ENCODE results near the gene LYPD6B.
"Not testable (repeated sequence)": the region's sequence is repeated elsewhere in the genome, so short reads cannot be mapped to it uniquely, and the experiment has no call there.

The LYPD6B gene

DNA sequence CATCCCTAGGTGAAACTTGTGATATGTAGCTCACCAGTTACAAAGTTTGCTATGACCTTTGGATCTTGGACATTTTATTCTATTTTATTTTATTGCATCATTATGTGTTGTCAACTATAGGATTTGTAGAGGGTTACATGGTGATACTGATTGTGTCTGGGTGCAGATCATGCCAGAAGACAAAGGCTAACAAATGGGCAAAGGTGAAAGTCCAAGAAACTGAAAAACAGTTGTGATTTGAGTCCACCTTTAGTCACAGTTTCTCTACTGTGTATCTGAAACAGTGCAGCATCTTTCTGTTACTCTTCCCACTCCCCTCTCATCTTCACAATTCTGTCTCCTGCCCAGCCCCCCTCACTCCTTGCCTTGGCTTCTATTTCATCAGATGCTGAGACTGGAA lies 180.0 kb downstream of the LYPD6B start:
- in situ Hi-C loops (cut with HindIII; ENCODE audit: low pct_ligation_motif_present, low pct_unique_long_range_greater_than_20kb, low sequenced_read_pairs) = no loop called here
- no peak for DNase-seq

DNA sequence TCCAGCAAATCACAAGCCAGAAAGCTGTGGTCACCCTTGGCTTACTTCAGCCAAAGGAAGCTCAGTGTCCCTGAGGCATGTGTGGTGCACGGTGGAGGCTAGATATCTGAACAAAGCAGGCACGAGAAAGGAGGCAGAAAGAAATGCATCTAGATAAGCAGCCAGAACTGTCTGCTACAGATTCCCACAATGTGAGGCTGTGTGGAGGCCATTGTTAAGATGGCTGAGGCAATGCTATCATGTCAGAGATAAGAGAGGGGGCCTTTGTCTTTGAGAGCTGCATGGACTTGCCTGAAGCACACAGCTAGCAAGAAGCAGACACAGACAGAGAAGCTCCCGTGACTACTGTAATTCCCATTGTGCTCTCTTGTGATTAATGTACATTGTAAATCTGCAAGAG lies 181.4 kb downstream of the LYPD6B start:
- in situ Hi-C loops (cut with HindIII; ENCODE audit: low pct_ligation_motif_present, low pct_unique_long_range_greater_than_20kb, low sequenced_read_pairs) = no loop called here
- no peak for DNase-seq

DNA sequence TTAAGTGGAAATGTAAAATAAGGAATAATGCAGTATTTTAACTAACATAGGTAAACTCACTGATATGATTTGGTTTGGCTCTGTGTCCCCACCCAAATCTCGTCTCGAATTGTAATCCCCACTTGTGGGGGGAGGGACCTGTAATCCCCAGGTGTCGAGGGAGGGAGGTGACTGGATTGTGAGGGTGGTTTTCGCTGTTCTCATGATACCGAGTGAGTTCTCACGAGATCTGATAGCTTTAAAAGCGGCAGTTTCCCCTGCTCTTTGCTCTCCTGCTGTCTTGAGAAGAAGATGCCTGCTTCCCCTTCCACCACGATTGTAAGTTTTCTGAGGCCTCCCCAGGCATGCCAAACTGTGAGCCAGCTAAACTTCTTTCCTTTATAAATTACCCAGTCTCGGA lies 182.5 kb downstream of the LYPD6B start:
- no peak for DNase-seq
- in situ Hi-C loops (cut with HindIII; ENCODE audit: low pct_ligation_motif_present, low pct_unique_long_range_greater_than_20kb, low sequenced_read_pairs) = no loop called here

DNA sequence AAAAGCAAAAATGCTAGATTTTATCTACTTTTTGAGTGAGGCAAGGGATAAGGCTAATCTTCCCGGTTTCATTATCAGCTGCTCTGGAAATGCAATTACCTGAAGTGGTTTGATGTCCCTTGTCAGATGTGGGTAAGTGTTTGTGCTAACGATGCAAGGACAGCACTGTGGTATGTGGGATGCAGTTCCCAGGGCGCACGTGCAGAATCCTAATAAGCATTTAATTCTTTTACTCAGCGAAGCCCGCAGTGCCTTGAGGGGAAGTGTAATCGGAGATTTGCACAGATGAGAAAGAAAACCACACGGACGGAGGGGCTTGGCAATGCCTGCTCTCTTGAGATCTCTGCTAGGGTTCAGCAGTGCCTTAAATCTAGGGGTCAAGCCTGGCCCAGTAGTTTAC lies 183.4 kb downstream of the LYPD6B start:
- in situ Hi-C loops (cut with HindIII; ENCODE audit: low pct_ligation_motif_present, low pct_unique_long_range_greater_than_20kb, low sequenced_read_pairs) = no loop called here
- DNase-seq = no peak

DNA sequence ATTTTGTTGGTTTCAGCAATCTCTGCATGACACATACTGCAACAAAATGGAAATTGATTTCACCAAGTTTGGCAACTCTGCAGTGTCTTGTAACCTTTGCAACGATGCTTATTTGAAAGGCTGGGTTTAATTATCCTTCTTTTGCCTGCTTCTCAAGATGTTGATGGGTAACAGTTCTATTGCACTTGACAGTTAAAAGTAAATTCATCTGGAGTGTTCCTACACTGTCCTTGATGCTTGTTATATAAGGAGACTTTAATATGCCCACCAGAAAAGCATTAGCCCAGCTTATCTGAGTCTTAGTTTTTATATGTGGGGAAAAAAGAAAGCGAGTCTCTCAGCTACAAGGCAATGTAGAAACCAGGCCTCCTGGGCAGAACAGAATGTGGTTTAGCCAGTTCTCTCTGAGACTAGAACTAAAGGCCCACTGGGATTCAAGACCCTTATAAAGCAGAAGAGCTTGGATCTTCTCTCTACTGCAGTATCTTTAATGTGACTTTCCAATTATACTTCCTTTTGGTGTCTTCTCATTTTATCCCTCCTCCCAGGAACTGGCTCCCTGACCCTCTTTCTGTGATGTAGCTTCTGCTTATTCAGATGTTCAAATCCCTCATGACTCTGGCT lies 185.1 kb downstream of the LYPD6B start:
- no peak for DNase-seq
- in situ Hi-C loops (cut with HindIII; ENCODE audit: low pct_ligation_motif_present, low pct_unique_long_range_greater_than_20kb, low sequenced_read_pairs) = no loop called here

DNA sequence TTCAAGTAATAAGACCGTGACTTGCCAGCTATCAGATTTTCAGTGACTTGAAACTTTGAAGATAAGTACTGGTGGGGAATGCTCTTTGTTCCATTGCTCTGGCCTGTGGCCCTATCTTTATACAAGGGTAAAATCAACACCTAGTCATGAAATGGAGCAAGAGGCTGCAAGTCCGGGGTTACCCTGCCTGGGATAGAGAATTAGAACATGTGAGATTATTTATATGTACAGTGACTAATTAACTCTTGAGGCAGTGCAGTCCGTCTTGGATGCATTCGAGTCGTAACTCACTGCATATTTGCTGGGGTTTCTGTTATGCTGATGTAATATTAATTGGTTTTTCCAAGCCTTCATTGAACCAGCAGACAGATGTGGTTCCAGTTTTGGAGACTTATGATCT lies 186.0 kb downstream of the LYPD6B start:
- no peak for DNase-seq
- in situ Hi-C loops (cut with HindIII; ENCODE audit: low pct_ligation_motif_present, low pct_unique_long_range_greater_than_20kb, low sequenced_read_pairs) = no loop called here

DNA sequence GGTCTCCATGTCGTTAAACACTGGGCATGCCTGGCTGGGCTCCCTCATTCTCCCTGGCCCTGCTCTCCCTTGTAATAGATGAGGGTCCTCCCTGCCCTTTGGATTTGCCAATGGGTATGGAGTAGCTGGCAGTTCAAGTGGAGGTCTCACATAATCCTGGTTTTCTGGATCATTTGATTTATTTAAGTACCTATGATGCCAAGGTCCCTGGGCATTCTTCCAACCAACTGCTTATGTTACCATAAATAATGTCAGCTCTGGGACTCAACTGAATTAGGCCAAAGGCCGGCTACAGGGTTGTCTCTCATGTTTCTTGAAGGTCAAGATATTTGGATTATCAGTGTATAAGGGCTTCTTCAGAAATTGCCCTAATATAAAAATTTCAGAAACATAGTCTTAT lies 186.9 kb downstream of the LYPD6B start:
- DNase-seq = no peak
- in situ Hi-C loops (cut with HindIII; ENCODE audit: low pct_ligation_motif_present, low pct_unique_long_range_greater_than_20kb, low sequenced_read_pairs) = no loop called here

DNA sequence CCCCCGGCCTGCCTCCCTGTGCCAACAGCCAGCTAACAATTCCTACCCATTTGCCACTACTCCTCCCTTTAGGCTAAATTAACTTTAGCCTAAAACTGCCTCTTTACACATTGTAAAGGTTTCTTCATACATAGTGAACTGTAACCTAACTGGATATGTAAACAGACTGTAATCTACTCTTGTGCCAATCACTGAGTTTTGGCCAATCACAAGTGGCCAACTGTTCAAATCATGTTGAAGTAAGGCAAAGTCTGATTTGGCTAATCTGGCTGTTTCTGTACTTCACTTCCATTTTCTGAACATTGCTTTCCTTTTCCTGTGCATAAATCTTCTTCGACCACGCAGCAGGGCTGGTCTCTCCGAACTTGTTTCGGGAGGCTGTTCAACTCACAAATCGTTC lies 188.3 kb downstream of the LYPD6B start:
- DNase-seq = no peak
- in situ Hi-C loops (cut with HindIII; ENCODE audit: low pct_ligation_motif_present, low pct_unique_long_range_greater_than_20kb, low sequenced_read_pairs) = no loop called here

DNA sequence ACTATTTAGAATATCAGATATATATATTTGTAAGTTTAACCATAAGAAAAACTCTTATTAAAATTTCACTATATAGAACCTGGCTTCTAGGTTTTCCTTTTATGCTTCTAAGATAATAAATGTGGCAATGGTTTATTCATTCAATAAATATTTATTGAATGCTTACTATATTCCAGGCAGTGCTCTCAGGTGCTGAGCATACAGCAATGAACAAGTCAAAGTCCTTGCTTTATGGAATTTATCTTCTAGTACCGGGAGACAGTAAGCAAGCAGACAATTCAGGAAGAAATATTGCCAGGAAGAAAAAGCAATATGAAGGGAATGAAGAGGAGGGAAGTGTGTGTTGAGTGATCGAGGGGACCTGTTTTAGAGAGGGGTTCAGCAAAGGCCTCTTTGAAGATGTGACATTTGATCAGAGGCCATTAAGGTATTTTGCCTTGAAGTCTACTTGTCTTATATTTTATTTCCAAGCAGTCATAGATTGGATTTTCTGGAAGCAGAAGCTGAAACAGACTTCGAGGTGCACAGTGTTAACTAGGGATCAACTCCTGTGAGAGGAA lies 197.4 kb downstream of the LYPD6B start:
- no peak for DNase-seq
- in situ Hi-C loops (cut with HindIII; ENCODE audit: low pct_ligation_motif_present, low pct_unique_long_range_greater_than_20kb, low sequenced_read_pairs) = no loop called here

DNA sequence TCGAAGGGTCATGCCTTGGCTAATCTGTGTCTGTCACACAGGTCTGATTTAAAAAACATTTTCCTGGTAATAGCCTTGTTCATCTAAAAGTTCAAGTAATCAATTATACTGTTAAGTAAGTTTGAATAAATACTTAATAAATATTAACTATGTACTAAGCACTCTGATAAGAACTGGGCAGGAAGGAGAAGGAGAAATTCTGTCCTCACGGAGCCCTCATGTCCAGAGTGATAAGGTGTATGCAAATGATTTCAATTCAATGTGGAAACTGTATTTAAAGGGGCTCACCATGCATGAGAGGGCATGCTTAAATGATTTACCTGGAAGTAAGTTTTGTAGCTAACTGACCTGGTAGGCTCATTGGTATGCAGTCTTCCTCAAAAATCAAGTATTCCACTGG lies 197.9 kb downstream of the LYPD6B start:
- no peak for DNase-seq
- in situ Hi-C loops (cut with HindIII; ENCODE audit: low pct_ligation_motif_present, low pct_unique_long_range_greater_than_20kb, low sequenced_read_pairs) = no loop called here

DNA sequence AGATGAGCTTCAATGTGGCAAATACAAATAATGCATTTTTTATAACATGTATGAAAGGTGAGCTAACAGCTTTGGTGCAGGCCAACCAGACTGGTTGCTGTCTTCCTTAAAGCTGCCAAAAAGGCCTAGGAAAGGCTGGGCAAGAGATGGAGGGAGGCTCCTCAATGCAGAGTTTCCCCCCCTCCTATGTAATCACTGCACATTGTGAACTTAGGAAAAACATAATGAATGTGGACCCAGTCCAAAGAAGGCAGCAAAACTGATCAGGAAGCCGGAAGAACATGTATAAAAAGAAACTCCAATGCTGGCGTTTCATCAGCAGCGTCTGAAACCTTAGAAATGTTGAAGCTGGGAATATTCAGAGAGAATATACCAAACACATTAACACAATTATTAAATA lies 207.7 kb downstream of the LYPD6B start:
- DNase-seq = no peak
- in situ Hi-C loops (cut with HindIII; ENCODE audit: low pct_ligation_motif_present, low pct_unique_long_range_greater_than_20kb, low sequenced_read_pairs) = no loop called here

DNA sequence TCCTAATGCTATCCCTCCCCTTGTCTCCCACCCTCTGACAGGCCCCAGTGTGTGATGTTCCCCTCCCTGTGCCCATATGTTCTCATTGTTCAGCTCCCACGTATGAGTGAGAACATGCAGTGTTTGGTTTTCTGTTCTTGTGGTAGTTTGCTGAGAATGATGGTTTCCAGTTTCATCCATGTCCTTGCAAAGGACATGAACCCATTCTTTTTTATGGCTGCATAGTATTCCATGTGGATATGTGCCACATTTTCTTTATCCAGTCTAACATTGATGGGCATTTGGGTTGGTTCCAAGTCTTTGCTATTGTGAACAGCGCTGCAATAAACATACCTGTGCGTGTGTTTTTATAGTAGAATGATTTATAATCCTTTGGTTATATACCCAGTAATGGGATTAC lies 212.9 kb downstream of the LYPD6B start:
- in situ Hi-C loops (cut with HindIII; ENCODE audit: low pct_ligation_motif_present, low pct_unique_long_range_greater_than_20kb, low sequenced_read_pairs); DNase-seq: not testable (repeated sequence)

DNA sequence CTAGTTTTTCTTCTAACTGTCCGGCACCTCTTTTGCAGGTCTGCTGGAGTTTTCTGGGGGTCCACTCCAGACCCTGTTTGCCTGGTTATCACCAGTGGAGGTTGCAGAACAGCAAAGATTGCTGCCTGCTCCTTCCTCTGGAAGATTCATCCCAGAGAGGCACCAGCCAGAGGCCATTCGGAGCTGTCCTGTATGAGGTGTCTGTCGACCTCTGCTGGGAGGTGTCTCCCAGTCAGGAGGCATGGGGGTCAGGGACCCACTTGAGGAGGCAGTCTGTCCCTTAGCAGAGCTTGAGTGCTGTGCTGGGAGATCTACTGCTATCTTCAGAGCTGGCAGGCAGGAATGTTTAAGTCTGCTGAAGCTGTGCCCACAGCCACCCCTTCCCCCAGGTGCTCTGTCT lies 218.4 kb downstream of the LYPD6B start:
- DNase-seq; in situ Hi-C loops (cut with HindIII; ENCODE audit: low pct_ligation_motif_present, low pct_unique_long_range_greater_than_20kb, low sequenced_read_pairs): not testable (repeated sequence)

DNA sequence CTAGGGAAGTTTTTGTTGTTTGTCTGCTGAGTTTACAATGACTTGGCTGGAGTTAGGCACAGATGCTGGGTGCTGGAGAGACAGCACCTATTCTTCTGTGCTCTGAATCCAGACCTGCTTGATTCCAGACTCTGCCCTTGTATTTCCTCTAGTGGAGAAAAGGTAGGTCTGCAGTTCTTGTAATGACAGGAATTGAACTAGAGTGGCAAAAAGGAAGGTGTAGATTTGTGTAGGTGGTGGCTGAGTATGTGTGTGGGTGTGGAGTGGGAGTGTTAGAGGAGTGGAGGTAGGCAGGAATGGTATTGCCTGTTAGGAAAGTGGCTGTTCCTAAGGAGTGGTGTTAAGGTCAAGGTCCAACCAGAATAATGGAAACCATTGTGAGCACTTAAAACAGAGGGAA lies 220.0 kb downstream of the LYPD6B start:
- DNase-seq = no peak
- in situ Hi-C loops (cut with HindIII; ENCODE audit: low pct_ligation_motif_present, low pct_unique_long_range_greater_than_20kb, low sequenced_read_pairs) = no loop called here

DNA sequence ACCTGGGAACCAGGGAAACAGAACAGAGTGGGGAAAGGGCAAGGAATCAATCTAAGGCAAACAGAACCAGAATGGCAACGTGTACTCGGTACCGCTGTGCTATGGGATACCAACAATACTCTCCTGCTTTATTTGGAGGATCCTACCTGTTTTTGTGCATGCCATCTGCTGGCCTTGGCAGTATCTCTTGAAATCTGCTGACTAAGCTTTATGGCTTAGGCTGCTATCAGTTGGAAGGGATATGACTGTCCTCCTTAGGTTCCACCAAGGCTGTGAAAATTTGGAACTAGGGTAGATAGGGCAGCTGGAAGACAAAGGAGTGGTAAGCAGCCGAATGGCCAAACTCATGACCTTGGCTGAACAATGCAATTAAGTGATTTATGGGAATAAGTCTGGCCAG lies 220.6 kb downstream of the LYPD6B start:
- no peak for DNase-seq
- in situ Hi-C loops (cut with HindIII; ENCODE audit: low pct_ligation_motif_present, low pct_unique_long_range_greater_than_20kb, low sequenced_read_pairs) = no loop called here

DNA sequence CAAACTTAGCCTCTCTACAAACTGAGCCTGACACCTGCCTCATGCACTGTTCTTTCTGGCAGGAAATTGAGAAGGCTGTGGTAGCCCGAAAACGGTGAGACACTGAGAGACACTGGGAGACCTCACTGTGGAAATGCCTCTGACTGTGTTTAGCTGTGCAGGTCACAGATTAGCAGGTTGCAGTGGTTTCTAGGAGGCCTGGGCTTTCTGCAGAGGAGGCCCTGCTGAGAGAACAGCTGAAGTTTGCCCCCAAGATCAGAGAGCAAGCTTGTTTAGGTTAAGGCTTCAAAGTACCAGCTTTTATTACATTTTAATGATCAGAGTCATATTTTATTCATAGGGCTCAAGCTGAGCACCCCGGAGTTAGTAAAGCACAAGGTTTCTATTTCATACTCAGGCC lies 223.2 kb downstream of the LYPD6B start:
- no peak for DNase-seq
- in situ Hi-C loops (cut with HindIII; ENCODE audit: low pct_ligation_motif_present, low pct_unique_long_range_greater_than_20kb, low sequenced_read_pairs) = no loop called here

All from ACHN (cell line).